ENCODE measurements around the gene PIK3CD. TPM values are rescaled to one million over a fixed set of nuclear protein-coding genes. Genes with fewer than 3 reads are reported as not detected.

PIK3CD gene
- total and polyA plus RNA-seq, 2 of the 8 experiments (the other 6 are each of a cell fraction or from before 2014, with no cell fraction given): 20.6 to 24.1 TPM

DNA sequence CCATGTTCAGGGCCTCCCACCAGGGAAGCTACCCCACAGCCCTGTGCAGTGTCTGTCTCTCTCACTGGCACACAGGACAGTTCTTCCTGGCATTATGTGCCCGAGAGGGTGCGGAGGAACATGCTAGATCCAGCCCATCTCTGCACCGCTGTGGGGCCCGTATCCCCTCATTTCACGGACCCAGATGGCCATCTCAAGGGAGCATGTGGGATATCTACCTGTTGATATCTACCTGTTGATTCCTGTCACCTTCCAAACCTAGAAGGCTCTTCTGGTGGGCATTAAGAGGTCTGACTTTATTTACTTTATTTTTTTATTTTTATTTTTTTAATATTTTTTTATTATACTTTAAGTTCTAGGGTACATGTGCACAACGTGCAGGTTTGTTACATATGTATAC is 11.7 kb downstream of the PIK3CD start:
- H4K5ac ChIP-seq (ENCODE audit: insufficient read length, low read depth, low read length): no peak overlapping the region
- no peaks in the 10 kb centered on the region for H3K4me1 ChIP-seq (replicated peaks in 1 of 4; ENCODE audit: control insufficient read depth in 3 of 4, insufficient read depth in 4 of 4, low read length in 3 of 4)
- no peak overlapping the region for H2BK5ac ChIP-seq (ENCODE audit: low read depth, low read length)
- H3K4me3 ChIP-seq (ENCODE audit: extremely low read depth in 1 of 4, insufficient read depth in 2 of 4, low read depth in 3 of 4, low read length in 4 of 4): no peak overlapping the region
- no peak overlapping the region for H3K27ac ChIP-seq (ENCODE audit: low read depth, low read length)
- no peaks in the 10 kb centered on the region for H3K79me1 ChIP-seq (ENCODE audit: low read depth, low read length)
- no peak overlapping the region for H2BK12ac ChIP-seq (ENCODE audit: low read depth, low read length)
- H3K4ac ChIP-seq (replicated peaks; ENCODE audit: insufficient read length, low read depth, low read length): no peak overlapping the region
- H4K91ac ChIP-seq (replicated peaks; ENCODE audit: insufficient read length, low read length): no peak overlapping the region
- no peak overlapping the region for H3K56ac ChIP-seq (replicated peaks; ENCODE audit: insufficient read length, low read depth, low read length)
- no peak overlapping the region for H2BK20ac ChIP-seq (ENCODE audit: low read length)
- H2BK15ac ChIP-seq (ENCODE audit: low read length): no peak overlapping the region
- H4K20me1 ChIP-seq (replicated peaks in 1 of 2; ENCODE audit: control insufficient read depth in 1 of 2, insufficient read depth in 2 of 2, low read length in 2 of 2): no peaks in the 10 kb centered on the region
- H3K23me2 ChIP-seq (ENCODE audit: low read depth, low read length): no peaks in the 10 kb centered on the region
- no peak overlapping the region for H2BK120ac ChIP-seq (replicated peaks; ENCODE audit: low read depth, low read length)
- H3K79me2 ChIP-seq (ENCODE audit: control insufficient read depth in 1 of 2, insufficient read depth in 2 of 2, low read length in 2 of 2): no peaks in the 10 kb centered on the region
- 94% methylated on average over 6 of the region's 6 CpGs; no CpG with 5 or more reads in 1 of the 2 experiments for WGBS, 2 experiments (ENCODE audit: extremely low coverage in 1 of 2, insufficient coverage in 1 of 2, insufficient read length in 1 of 2, insufficient replicate concordance in 2 of 2, low coverage in 1 of 2, low lambda C conversion rate in 2 of 2, missing lambda C conversion rate in 1 of 2)
- H3K23ac ChIP-seq (ENCODE audit: insufficient read length): no peak overlapping the region
- no peak overlapping the region for H2AFZ ChIP-seq (ENCODE audit: low read length)
- H3K4me2 ChIP-seq (ENCODE audit: insufficient read depth in 1 of 2, low read depth in 2 of 2, low read length in 2 of 2): no peak overlapping the region
- H3K9me3 ChIP-seq (ENCODE audit: insufficient read depth in 2 of 2, low read depth in 1 of 2, low read length in 1 of 2): no peaks in the 10 kb centered on the region
- POLR2A ChIA-PET (ENCODE audit: partially characterized antibody): interaction anchor here (1.0 kb wide), 1 partner anchor 18 kb away, joined by 3 read pairs; no protein-coding TSS in a partner anchor
- CTCF ChIA-PET (ENCODE audit: partially characterized antibody): interaction anchor here (0.6 to 1.4 kb wide), 4 partner anchors 12 to 262 kb away, joined by 3 to 4 read pairs (median 4); no protein-coding TSS in a partner anchor
- FAIRE-seq: no peak
- no peak overlapping the region for H3K14ac ChIP-seq (ENCODE audit: insufficient read length)
- H2AK5ac ChIP-seq (ENCODE audit: low read depth, low read length): no peak overlapping the region
- no peaks in the 10 kb centered on the region for H3K27me3 ChIP-seq (replicated peaks in 1 of 4; ENCODE audit: control insufficient read depth in 3 of 4, extremely low read depth in 1 of 4, insufficient read depth in 3 of 4, low read length in 3 of 4)
- no peak overlapping the region for H4K8ac ChIP-seq (ENCODE audit: extremely low read depth, insufficient read depth, low read length)
- no peak for DNase-seq (ENCODE audit: low read depth in 1 of 2, low spot score in 2 of 2)
- no peak overlapping the region for H3K18ac ChIP-seq (ENCODE audit: extremely low read depth, low read length)
- H3K36me3 ChIP-seq (ENCODE audit: control insufficient read depth in 2 of 4, insufficient read depth in 4 of 4, low read length in 3 of 4): no peaks in the 10 kb centered on the region
- no peak overlapping the region for H3K9ac ChIP-seq (replicated peaks in 1 of 4; ENCODE audit: extremely low read depth in 1 of 4, low read depth in 3 of 4, low read length in 3 of 4)
- TF ChIP-seq SP2 (IDR thresholded peaks at IDR 0.05; ENCODE audit: low read length): no peak
- TF ChIP-seq SAP30 (IDR thresholded peaks at IDR 0.05; ENCODE audit: insufficient read depth, insufficient replicate concordance, low read length): no peak
- no peak for TF ChIP-seq SUZ12 (IDR thresholded peaks at IDR 0.05; ENCODE audit: low read length)
- TF ChIP-seq POLR2AphosphoS5 (IDR thresholded peaks at IDR 0.05; ENCODE audit: low read depth, low read length): no peak
- TF ChIP-seq, protein P1, sequence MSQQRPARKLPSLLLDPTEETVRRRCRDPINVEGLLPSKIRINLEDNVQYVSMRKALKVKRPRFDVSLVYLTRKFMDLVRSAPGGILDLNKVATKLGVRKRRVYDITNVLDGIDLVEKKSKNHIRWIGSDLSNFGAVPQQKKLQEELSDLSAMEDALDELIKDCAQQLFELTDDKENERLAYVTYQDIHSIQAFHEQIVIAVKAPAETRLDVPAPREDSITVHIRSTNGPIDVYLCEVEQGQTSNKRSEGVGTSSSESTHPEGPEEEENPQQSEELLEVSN (IDR thresholded peaks at IDR 0.05): no peak

All from H1 (cell line).